GDM1 (cell line): Measurements from ENCODE around the gene C17orf67.

Experiments
- DNase-seq: peaks from one replicate; lab custom pipeline; 2025; lab: John Stamatoyannopoulos, UW

C17orf67 gene

DNA sequence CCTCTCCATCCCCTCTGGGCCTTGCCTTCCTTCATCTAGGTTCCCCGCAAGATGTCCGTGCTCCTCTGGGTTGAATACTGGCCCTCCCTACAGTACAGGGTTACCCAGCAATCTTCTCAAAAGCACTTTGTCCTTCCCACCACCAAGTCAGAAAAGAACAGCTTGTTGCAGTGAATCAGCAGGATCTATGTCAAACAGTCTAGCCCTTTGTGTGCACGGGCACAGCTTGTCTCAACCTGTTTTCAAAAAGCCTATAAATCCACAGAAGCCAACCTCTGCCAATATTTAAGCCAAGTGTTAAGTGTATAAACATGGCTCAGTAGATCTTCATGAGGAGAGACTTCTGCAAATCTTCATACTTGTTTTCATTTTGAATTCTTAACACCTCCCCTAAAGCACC, 25.2 kb downstream of the C17orf67 start:
- DNase-seq = no peak

DNA sequence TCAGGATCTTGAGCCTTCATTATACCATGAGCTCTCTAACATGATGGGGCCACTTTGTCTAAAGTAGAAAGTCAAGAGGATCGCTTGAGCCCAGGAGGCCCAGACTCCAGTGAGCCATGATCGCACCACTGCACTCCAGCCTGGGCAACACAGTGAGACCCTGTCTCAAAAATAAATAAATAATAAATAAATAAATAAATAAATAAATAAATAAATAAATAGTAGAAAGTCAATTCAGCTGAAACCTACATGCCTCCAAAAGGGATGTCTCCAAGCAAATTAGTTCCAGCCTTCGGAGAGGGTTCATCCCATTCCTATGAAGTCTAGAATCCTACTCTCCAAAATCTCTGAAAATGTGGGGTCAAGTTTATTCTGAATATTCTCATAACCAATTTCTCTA, 26.0 kb downstream of the C17orf67 start:
- no peak for DNase-seq

DNA sequence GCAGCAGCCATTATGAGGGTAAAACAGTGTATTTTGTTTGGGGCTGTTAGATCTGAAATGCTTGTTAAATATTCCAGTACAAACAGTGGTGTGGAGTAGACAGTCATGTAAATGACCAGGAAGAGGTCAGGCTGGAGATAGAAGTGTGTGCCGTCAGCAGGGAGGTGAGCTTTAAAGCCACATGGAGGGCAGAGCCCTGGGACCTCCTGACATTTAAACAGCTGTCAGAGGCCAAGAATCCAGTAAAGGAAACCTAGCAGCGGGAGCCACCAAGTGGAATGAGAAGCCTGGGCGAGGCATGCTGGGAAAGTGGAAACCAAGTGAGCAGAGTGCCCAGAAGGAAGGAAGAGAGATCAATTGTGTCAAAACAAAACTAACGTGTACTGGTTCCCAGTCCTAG, 26.8 kb downstream of the C17orf67 start:
- no peak for DNase-seq

DNA sequence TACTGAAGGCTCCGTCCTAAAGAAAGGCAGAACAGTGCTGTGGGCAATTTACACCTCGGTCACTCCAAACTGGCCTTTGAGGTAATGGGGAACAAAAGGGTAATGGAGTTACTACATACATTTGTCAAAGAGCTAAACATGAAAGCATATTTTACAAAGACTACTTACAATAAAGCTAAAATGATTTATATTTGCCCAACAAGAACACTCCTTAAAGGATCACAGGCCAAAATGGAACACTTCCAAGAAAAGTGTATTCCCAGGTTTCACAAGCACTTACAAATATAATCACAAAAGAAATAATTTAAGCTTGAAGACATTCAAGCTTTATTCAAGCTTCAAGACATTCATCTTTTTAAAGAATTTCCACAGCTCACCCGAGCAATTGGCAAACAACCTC, 29.3 kb downstream of the C17orf67 start:
- DNase-seq = no peak

DNA sequence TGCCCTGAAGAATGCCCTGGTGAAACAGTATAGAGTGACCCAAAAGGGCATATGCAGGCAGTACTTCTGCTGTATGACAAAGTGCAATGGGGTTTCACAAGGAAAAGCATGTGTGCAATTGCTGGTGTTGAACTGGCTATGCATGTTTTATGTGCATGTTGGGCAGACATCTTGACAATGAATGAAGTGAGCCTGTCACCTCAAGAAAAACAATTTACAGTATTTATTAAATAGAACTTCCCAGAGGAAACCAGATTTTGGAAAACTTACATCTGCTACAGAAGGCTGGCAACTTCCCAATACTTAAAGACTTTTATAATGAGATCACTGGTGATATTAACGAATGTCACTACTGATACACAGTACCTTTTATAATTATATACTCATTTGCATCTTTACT, 30.6 kb downstream of the C17orf67 start:
- no peak for DNase-seq

DNA sequence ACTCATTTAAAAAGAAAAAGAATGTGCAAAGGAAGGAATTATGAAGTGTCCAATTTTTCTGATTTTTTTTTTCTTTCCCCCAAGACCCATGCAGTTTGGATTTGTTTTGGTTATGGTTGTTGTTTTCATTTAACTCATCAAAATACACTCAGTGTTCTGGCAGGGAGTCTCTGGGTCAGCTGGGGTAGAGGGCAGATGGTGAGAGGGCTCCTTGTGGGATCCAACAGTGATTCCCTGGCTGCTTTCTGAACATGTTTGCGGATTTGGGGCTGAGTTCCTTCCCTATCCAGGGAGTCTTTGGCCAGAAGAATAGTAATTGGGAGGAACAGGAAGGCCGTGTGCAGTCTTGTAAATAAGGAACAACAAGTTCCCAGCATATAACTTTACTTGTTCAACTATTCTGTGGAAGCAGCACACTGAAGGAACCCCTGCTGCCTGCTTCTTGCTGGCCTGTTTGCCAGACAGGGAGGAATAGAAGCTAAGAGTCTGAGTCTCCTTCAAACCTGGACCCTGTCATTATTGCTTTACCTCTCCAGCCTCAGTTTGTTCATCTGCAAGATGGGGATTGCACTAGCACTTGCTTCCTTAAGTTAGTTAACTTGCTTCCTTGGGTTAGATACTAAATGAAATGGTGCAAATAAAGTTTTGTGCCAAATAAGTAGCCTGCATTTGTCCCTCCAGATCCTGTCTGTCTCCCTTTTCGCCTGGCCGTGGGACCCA, 32.1 kb downstream of the C17orf67 start:
- DNase-seq = no peak

DNA sequence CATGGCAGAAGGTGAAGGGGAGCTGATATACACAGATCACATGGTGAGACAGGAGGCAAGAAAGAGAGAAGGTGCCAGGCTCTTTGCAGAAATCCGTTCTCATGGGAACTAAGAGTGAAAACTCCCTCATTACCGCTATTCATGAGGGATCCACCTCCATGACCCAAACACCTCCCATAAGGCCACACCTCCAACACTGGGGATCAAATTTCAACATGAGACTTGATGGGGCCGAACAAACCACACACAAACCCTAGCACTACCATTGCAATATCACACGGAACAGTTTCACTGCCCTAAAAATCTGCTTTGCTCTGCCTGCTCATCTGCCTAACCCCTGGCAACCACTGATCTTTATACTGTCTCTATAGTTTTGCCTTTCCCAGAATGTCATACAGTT, 34.8 kb downstream of the C17orf67 start:
- no peak for DNase-seq

DNA sequence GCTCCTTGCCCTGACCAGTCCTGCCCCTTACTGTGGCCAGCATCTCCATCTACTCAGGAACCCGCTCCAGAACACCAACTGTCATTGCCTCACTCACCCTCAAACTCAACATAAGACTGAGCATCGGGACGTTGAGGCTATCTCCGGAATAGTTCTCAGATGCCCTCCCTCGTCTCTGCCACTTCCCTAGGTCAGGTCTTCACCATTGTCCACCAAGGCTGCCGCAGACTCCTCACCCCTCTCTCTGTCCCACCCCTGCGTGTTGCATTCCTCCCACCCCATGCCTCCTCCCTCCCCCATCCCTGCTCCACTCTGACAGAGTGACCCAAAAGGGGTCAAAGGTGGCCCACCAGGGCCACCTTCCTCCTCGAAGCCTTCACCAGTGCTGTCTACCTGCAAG, 37.2 kb downstream of the C17orf67 start:
- no peak for DNase-seq

DNA sequence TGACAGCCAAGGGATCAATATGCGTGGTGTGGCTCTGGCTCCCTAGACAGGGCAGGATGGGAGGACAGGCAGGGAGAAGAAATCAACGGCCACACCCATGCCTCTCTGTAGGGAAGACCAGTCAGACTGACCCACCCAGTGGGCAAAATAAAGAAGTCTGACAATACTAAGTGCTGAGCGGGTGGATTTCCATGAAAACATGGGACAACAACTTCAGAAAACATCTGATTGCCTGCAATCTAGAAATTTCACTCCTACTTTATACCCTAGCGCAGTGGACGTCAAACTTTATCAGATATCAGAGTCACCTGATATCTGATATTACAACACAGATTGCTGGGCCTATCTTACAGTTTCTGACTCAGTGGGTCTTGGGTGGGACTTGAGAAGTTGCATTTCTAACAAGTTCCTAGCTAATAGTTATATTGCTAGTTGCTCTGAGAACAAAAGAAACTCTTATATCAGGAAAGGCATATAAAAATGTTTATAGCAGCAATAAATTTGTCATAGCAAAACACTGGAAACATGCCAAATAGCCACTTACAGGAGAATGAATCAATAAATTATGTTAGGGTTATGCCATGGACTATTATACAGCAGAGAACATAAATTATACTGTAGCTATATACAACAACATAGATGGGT, 38.4 kb downstream of the C17orf67 start:
- no peak for DNase-seq

DNA sequence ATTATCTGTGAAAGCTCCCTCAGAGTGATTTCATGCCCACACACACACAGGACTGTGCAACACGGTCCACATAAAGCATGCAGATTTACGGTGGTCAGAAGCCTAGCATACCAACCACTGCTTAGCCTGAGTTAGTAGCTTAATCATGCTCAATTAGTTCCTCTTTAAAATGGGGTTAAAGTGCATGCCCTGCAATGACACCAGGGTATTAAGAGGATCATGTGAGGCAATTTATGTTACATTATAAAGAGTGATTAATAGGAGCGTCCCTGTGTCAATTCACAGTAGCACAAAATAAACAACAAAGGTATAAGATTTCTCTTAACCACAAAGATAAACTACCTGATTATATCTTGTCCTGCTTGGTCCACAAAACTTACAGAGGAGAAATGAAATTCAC, 39.8 kb downstream of the C17orf67 start:
- no peak for DNase-seq

DNA sequence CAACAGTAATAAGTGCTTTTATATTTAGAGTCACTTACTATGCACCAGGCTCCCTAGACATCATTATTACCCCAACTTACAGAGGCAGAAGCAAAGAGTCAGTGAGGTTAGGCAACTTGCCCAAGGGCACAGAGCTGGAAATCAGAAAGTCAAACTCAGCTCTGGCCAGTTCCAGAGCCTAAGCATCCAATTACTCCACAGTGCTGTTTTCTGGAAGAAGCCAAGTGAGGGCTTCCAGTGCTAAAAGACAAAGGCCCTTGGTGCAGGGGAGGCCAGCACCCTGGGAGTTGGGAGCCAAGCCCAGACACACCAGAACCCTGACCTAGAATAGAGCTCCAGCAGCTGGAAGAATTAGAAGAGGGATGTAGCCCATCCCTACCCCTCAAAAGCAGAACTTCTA, 40.2 kb downstream of the C17orf67 start:
- no peak for DNase-seq

DNA sequence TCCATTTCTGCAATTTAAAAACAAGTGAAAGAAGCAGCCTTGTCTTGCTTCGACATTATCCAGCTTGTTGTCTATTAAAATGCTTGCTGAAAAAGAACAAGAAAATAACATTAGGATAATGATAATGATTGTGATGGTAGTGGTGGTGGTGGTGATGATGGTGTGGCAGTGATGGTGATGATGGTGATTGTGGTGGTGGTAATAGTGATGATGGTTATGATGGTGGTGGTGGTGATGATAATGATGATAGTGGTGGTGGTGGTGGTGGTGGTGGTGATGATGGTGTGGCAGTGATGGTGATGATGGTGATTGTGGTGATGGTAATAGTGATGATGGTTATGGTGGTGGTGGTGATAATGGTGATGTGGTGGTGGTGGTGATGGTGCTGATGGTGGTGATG, 41.5 kb downstream of the C17orf67 start:
- no peak for DNase-seq

DNA sequence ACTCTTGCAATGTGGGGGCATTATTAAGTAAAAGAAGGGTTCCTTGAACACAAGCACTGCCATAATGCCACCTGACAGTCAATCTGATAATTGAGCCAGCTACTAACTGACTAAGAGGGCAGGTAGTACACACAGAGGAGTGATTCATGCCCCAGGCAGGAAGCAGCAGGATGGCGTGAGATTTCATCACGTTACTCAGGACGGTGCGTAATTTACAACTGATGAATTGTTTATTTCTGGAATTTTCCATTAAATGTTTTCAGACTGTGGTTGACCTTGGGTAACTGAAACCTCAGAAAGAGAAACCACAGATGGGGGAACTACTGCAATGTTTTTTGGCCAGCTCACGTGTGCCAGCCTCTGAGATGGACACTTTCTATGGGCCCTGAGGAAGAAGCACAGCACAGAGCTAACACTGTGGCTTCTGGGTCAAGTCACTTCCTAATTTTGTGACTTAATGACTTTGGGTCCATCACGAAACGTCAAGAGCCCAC, 46.7 kb downstream of the C17orf67 start:
- DNase-seq = peak; percentile 84

DNA sequence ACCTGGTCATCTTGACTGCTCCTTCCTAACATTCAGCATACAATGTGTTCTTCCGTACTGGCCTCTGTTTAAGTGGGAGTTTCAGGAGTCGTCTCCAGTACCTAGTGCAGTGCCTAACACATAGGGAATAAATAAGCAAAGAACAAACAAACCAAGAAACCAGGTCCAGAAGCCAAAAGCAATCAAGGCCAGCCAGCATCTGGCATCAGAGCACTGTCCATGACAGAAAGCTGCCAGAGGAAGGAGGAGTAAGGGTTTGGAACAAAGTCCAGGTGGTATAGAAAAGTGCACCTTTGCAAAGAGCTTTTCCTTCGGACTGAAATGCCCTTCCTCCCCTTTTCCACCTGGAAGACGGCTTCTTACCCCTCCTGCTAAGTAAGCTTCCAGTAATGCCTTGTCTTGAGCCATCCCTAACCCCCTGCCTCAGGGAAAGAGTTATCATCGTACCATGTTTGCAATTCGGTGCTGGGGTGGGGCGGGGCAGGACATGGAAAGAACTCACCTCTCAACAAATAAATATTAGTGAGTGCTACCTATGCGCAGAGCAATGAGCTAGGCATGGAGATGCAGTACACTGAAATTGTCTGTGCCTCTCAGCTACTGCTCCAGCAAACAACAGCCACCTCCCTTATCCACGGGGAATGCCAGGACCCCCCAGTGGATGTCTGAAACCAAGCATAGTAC, 47.6 kb downstream of the C17orf67 start:
- DNase-seq = no peak

DNA sequence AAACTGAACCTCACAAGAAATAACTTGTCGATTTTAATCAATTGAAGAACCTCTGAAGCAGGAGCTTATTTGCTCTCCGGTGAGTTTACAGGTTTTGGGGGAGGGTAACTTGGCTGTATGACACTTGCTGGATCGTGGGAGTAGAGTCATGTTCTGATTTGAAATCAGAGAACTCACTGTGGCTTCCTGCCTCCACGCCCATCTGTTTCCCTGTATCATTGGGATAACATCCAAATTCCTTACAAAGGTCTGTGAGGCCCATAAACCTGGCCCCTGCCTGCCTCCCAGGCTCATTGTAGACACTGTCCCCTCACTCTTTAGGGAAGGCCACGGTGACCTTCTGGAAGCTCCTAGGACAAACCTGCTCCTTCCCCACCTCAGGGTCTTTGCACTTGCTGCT, 48.3 kb downstream of the C17orf67 start:
- DNase-seq = no peak

DNA sequence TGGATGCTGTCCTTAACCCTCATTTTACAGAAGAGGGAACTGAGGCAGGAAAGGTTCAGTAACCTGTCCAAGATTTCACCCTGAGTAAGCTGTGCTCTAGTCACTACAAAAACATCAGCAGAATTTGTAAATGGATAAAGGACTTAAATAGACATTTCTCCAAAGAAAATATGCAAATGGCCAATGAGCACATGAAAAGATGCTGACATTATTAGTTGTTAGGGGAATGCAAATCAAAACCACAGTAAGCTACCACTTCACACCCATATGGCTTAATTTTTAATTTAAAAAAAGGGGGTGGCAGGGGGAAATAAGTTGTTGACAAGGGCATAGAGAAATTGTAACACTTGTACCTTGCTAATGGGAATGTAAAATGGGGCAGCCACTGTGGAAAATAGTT, 51.4 kb downstream of the C17orf67 start:
- DNase-seq = no peak

DNA sequence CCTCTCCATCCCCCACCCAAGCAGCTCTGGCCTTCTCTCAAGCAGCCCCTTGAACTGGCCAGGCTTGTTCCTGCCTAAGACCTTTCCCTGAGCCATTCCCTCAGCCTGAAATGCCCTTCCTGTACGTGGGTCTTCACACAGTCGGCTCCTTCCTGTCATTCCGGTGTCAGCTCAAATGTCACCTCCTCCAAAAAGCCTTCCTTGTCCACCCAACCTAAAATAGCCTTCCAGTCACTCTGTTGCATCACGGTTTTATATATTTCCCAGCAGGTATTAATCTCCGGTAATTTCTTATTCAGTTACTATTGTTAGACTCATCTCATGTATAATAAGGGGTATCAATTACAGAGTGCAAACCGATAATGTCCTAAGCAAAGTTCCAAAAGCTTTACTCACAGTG, 51.8 kb downstream of the C17orf67 start:
- no peak for DNase-seq

DNA sequence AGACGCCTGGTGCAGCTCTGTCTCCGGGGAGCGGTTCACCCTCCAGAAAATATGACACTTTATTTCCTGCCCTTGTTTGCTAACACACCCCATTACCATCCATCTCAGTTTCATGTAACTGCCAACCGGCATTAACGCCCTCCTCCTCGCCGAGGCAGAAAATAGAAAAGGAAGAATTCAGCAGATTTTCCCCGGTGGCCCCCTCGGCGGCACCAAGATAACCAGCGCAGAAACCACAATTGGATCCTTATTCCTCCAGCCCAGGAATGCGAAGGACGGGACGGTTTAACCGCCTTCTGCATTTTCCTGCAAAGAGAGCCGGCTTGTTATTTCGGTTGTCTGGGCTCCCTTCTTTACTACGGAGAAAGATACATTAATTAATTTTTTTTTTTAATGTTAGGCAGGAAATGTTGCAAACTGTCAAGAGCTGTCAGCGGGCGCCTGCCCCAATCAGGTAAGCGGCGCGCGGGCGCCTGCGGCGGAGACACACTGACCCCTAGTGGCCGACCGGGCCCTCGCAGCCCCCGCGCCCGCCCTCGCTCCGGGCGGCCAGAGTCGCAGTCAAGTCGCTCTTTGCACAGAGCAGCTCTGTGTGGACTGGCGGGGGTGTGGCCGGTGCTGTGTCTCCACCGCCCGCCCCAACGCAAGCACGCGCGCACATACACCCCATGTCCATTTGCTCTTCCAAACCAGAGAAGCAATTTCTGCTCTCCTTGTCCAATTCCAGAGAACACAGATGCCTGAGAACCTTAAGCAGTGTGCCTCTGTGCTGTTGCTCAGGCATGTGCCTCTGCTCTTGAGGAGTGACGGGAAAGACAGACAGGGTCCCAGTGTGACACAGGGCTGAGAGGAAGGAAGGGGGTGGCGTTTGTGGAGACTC, 53.6 kb downstream of the C17orf67 start:
- DNase-seq = peak; percentile 99

DNA sequence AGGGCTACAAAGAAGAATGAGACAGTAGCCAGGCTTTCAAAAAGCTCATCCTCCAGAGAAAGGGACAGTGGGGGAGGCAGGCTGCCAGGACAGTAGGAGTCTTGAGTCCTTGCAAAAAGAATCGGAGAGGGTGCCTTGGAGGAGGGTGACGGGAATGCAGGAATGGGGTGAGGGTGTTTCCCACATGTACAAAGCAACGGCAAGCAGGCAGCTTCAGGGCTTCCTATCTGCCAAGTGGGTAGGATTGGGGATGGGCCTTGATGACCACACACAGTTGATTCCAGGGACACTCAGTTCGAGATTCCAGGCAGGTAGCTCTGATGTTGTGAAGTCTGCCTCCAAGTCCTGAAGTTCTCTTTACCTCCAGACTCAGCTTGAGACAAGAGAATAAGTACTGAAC, 54.4 kb downstream of the C17orf67 start:
- DNase-seq = no peak

DNA sequence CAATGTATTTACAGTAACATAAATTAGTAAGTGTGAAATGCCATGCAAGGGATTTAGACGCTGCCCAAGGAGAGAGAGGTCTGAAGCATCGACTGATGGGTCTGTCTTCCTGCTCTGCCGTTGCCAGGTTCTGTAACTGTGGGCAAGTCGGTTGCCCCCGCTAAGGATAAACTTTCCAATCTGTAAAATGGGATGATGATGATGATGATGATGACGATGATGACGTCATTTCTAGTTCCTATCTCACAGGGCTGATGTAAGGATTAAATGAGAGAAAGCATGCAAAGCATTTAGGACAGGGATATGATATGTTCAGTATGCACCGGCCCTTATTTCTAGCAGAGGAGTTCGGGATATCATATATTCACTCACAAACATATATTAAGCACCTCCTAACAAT, 54.8 kb downstream of the C17orf67 start:
- DNase-seq = no peak

DNA sequence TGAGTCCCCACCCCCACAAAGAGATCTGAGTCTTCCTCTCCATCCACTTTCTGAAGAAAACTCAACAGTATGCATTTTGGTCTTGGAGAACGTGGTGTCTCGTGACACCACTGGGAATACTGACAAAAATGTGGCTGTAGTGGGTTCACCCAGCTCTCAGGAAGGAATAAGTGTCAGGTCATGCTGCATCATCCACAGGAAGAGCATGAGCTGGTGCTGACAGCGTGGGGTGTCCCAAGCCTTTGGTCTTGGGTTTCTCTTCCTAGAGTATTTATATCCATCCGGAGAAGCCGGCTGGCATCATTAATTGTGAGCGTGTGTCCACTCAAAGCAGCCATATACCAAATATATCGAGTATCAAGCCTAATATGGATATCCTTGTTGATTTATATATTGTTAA, 55.9 kb downstream of the C17orf67 start:
- peak; percentile 45 for DNase-seq

DNA sequence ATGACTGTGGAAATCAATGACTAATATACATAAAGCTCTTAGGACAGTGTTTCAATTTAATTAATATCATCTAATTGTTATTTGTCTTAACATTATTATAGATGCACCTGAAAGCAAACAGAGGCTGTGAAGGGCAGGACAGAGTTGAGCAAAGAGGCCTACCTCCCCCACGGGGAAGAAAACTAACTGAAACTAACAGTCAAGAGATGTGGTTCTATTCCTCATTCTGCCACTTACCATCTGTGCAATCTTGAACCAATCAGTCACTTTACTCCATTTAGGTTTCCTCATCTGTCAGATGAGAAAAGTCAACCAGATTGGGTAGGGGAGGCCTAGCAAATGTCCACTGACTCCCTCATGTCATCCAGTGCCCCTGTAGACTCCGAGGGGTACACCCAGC, 59.1 kb downstream of the C17orf67 start:
- DNase-seq = no peak
